Fibroblast of pulmonary artery (primary cell): ENCODE results near the gene PANK2.

ENCODE experiments used
- DNase-seq: peaks from one replicate; pipeline ENCODE4 v3.0.0-alpha.2; 2010; ENCODE audit warnings: low read depth
- H3K4me3 ChIP-seq: replicated peaks from 2 replicates; pipeline ENCODE4 v1.5.1; 2011; ENCODE audit warnings: low read depth, mild to moderate bottlenecking, control low read depth, low read length, moderate library complexity
- TF ChIP-seq, protein P1 (sequence below): IDR thresholded peaks from 2 replicates; pipeline ENCODE4 v1.5.1; 2011; ENCODE audit warnings: mild to moderate bottlenecking, control low read depth, low read length, inconsistent platforms; ENCODE audit errors: missing control alignments

PANK2 gene

DNA sequence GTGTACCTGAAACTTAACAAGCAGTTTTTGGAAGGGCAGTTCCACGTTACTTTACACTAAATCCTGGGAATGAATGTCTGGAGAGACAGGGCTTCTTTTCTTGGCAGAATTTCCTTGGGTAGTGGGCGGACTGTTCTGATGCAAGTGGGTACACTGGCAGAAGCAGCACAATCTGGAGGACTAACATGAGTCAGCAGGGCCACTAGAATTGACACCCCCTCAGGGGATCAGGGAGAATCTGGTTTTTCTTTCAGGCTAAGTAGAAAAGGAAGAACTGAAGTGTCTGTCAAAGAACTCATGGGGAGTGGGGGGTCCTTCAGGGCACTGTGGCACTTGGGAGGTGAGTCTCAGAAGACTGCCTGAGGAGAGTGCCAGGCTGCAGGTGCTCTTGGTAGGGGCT is 34.6 kb downstream of the PANK2 start:
- peak; percentile 48 for DNase-seq
- H3K4me3 ChIP-seq: no peak overlapping the region
- TF ChIP-seq, protein P1, sequence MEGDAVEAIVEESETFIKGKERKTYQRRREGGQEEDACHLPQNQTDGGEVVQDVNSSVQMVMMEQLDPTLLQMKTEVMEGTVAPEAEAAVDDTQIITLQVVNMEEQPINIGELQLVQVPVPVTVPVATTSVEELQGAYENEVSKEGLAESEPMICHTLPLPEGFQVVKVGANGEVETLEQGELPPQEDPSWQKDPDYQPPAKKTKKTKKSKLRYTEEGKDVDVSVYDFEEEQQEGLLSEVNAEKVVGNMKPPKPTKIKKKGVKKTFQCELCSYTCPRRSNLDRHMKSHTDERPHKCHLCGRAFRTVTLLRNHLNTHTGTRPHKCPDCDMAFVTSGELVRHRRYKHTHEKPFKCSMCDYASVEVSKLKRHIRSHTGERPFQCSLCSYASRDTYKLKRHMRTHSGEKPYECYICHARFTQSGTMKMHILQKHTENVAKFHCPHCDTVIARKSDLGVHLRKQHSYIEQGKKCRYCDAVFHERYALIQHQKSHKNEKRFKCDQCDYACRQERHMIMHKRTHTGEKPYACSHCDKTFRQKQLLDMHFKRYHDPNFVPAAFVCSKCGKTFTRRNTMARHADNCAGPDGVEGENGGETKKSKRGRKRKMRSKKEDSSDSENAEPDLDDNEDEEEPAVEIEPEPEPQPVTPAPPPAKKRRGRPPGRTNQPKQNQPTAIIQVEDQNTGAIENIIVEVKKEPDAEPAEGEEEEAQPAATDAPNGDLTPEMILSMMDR: no peak

DNA sequence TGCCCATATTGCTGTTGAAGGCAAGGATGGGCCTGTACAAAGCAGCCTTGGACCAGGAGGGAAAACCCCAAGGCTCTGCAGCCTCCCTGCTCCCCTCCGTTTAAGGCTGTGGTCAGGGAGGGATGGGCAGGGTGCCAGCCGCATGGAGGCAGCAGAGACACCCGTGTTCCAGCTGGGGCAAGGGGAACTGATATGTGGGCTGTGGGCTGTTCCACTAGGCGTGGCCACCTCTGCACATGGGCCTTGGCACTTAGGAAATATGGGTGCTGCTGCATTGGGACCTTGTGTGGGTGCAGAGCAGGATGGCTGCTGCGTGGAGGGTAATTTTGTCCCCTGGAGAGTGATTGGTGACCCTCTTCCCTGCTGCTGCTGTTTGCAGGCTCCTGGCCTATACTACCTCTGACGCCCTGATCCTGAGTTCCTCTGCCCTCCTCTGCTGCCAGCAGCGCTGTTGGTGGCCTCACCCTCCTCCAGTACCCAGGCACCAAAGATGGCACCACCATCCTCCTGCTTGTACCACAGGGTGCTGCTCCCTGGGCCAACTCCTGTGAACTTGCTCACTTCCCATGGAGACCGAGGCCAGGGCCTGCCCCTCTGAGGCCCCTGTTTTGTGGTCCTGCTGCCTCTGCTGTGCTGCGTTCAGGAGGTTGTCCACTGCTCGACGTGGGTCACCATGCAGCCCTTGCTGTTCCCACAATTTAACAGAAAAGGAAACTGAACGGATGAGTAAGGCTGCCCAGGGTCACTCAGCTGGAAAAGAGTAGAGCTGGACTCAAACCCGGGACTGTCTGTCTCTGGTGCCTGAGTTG is 35.3 kb downstream of the PANK2 start:
- TF ChIP-seq, protein P1: no peak
- no peak for DNase-seq

DNA sequence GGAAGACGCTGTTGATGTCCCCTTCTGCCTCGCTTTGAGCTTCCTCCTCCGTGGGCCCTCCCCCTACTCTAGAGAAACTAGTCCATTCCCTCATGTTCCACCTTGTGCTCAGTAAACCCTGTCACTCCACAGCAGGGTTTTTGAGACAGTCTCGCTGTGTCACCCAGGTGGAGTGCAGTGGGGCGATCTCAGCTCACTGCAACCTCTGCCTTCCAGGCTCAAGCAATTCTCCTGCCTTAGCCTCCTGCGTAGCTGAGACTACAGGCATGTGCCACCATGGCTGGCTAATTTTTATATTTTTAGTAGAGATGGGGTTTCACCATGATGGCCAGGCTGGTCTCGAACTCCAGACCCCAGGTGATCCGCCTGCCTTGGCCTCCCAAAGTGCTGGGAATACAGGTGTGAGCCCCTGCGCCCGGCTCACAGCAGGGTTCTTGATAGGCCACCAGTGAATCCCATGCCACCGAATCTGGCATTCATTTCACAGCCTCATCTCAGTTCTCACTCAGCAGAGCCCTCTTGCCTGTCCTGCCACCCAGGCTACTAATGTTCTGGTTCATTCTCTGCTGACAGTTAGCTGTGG is 36.0 kb downstream of the PANK2 start:
- TF ChIP-seq, protein P1: no peak
- DNase-seq: no peak
- no peak overlapping the region for H3K4me3 ChIP-seq

More for the DNA sequence above, 35.3 kb downstream of the PANK2 start:
- no peak overlapping the region for H3K4me3 ChIP-seq

DNA sequence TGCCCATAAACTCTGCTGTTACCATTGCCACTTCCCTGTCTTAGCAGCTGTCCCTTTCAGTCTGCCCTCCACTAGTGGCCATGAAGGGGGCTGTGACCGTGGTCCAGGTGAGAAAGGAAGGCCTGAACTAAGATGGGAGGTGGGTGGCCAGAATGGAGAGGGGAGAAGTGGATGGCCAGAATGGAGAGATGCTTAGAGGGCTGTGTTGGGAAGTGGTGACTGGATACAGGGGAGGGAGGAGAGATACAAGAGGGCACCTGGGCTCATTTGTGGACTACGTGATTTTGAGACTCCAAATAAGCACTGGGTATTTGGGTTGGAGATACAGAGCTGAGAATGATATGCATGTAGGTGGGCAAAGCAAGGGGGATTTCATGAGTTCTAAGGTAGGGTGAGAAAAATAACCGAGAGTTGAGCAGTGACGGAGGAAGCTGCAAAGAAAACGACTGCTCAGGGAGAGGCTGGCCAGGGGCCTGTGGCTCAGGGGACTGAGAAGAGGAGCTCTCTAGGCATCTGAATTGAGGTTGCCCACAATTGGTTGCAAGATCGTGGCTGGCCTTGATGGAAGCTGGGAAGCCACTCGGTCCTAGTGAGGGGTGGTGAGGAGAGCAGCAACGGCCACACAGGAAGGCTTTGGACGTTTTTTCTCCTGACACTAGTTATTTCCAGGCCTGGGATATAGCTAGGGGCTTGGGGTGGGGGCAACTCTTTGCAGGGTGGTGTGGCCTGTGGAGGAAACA is 36.9 kb downstream of the PANK2 start:
- no peak overlapping the region for H3K4me3 ChIP-seq
- TF ChIP-seq, protein P1: no peak
- no peak for DNase-seq

DNA sequence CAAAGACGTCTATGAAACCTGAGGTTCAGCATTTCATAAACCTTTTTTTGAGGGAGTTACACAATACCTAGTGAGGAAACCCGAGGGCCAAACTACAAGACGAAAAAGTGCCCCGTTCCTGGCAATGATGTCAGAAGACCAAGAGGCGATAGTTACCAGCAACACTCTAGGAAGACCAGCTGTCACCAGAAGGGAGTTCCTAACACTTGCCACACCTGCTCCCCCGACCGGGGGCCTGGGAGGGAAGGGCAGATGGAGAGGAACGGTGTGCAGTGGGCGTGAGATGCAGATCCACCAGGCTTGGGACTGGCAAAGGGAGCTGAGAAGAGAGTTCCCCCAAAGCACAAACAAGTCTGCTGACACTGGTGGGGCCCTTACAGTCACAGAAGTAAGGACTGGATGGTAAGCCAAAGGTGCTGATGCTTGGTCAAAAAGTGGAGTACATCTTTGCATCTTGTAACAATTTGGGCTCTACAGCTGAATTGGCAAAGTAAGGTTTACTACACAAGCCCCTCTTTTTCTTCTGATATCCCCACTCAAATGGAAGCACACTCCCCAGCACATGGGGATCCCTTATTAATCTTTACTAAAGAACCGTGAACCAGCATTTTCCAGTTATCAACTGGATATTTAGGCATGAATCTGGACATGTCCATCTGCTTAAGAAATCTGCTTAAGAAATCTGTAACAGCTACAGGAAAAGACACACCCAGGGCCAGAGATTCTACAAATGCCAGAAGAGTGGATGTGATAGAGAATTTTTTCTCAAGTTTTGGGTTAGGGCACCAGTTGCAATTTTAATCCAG is 38.5 kb downstream of the PANK2 start:
- peak; percentile 78 for DNase-seq
- no peak overlapping the region for H3K4me3 ChIP-seq
- TF ChIP-seq, protein P1: no peak

DNA sequence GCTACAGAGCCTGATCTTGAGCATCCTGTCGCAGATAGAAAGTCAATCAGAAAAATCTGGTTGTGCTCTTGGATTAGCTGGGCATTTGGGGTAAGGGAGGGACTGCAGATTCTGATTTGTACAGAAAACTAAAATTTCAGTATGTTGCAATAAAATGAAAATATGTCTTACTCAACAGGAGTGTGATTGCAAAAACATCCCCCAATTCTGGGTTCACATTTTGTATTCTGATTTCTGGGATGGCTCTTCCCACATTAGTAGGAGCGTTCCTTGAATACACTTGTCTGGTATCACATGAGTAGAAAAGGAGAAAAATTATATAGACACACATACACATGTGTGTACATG is 40.5 kb downstream of the PANK2 start:
- TF ChIP-seq, protein P1: no peak
- DNase-seq: peak; percentile 34
- no peak overlapping the region for H3K4me3 ChIP-seq
